Measurements from ENCODE around the gene OR1D5. TPM values are rescaled to one million over a fixed set of nuclear protein-coding genes. Genes with fewer than 3 reads are reported as not detected.

OR1D5 gene
- total and polyA plus RNA-seq, 2 of the 8 experiments (the other 6 are each of a cell fraction or from before 2014, with no cell fraction given): not detected

DNA sequence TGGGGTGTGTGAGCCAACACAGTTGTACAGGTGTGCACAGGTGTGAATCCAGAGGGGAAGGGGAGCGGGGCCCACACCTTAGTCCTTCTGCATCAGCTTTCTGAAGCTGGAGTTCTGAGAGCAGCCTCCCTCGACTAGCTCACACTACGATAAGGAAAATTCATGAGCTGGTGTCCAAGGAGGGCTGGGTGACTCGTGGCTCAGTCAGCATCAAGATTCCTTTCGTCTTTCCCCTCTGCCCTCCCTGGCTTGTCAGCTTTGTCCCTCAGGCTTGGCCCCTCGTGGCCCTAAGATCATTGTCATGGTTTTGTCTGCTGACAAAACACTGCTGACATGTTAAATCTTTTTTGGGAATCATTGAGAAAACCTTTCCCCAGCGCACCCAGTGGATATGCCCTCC, 47.5 kb downstream of the OR1D5 start:
- Histone ChIP-seq H3K4me3 (ENCODE audit: extremely low read depth in 1 of 4, insufficient read depth in 2 of 4, low read depth in 3 of 4, low read length in 4 of 4) (no peak overlapping the region), H3K18ac (ENCODE audit: extremely low read depth, low read length) (no peak overlapping the region), H2BK15ac (ENCODE audit: low read length) (no peak overlapping the region), H4K91ac (replicated peaks; ENCODE audit: insufficient read length, low read length) (no peak overlapping the region), H3K4me2 (ENCODE audit: insufficient read depth in 1 of 2, low read depth in 2 of 2, low read length in 2 of 2) (no peak overlapping the region), H2BK20ac (ENCODE audit: low read length) (no peak overlapping the region), H3K4ac (replicated peaks; ENCODE audit: insufficient read length, low read depth, low read length) (no peak overlapping the region), H2BK120ac (replicated peaks; ENCODE audit: low read depth, low read length) (no peak overlapping the region), H4K8ac (ENCODE audit: extremely low read depth, insufficient read depth, low read length) (no peak overlapping the region), H4K5ac (ENCODE audit: insufficient read length, low read depth, low read length) (no peak overlapping the region), H3K9me3 (ENCODE audit: insufficient read depth in 2 of 2, low read depth in 1 of 2, low read length in 1 of 2) (peaks cover 0 to 3% of the 10 kb centered on the region in 2 experiments; a peak in 1 of 4 replicates), H3K79me2 (ENCODE audit: control insufficient read depth in 1 of 2, insufficient read depth in 2 of 2, low read length in 2 of 2) (no peaks in the 10 kb centered on the region), H3K9ac (replicated peaks in 1 of 4; ENCODE audit: extremely low read depth in 1 of 4, low read depth in 3 of 4, low read length in 3 of 4) (no peak overlapping the region), H3K36me3 (ENCODE audit: control insufficient read depth in 2 of 4, insufficient read depth in 4 of 4, low read length in 3 of 4) (peaks cover 0 to 12% (median 6%) of the 10 kb centered on the region in 4 experiments; a peak in 6 of 8 replicates), H3K14ac (ENCODE audit: insufficient read length) (no peak overlapping the region), H2AK5ac (ENCODE audit: low read depth, low read length) (no peak overlapping the region), H3K56ac (replicated peaks; ENCODE audit: insufficient read length, low read depth, low read length) (no peak overlapping the region), H2AFZ (ENCODE audit: low read length) (no peak overlapping the region), H3K23me2 (ENCODE audit: low read depth, low read length) (no peaks in the 10 kb centered on the region), H3K27ac (ENCODE audit: low read depth, low read length) (no peak overlapping the region), H3K79me1 (ENCODE audit: low read depth, low read length) (no peaks in the 10 kb centered on the region), H3K4me1 (replicated peaks in 1 of 4; ENCODE audit: control insufficient read depth in 3 of 4, insufficient read depth in 4 of 4, low read length in 3 of 4) (no peaks in the 10 kb centered on the region), H4K20me1 (replicated peaks in 1 of 2; ENCODE audit: control insufficient read depth in 1 of 2, insufficient read depth in 2 of 2, low read length in 2 of 2) (peaks cover 2 to 4% of the 10 kb centered on the region in 2 experiments), H3K27me3 (replicated peaks in 1 of 4; ENCODE audit: control insufficient read depth in 3 of 4, extremely low read depth in 1 of 4, insufficient read depth in 3 of 4, low read length in 3 of 4) (no peaks in the 10 kb centered on the region), H2BK5ac (ENCODE audit: low read depth, low read length) (no peak overlapping the region), H3K23ac (ENCODE audit: insufficient read length) (no peak overlapping the region), H2BK12ac (ENCODE audit: low read depth, low read length) (no peak overlapping the region)
- POLR2A ChIA-PET (ENCODE audit: partially characterized antibody): interaction anchor here (0.5 kb wide), 1 partner anchor 656 kb away, joined by 4 read pairs; no protein-coding TSS in a partner anchor
- TF ChIP-seq TAF1 (IDR thresholded peaks at IDR 0.05; ENCODE audit: low read depth, low read length) (no peak), HDAC2 (IDR thresholded peaks at IDR 0.05; ENCODE audit: borderline replicate concordance in 1 of 2, low read depth in 2 of 2, low read length in 2 of 2) (no peak), TAF7 (optimal IDR thresholded peaks at IDR 0.05; ENCODE audit: borderline replicate concordance, low read depth, low read length) (no peak), PHF8 (conservative IDR thresholded peaks at IDR 0.05; ENCODE audit: low read depth, low read length) (no peak), SP1 (IDR thresholded peaks at IDR 0.05; ENCODE audit: low read depth, low read length) (no peak)
- CTCF ChIA-PET (ENCODE audit: partially characterized antibody): interaction anchor here (0.6 to 5.8 kb wide), 5 partner anchors 10 to 258 kb away, joined by 3 to 81 read pairs (median 4); no protein-coding TSS in a partner anchor
- no peak for FAIRE-seq
- WGBS, 2 experiments (ENCODE audit: extremely low coverage in 1 of 2, insufficient coverage in 1 of 2, insufficient read length in 1 of 2, insufficient replicate concordance in 2 of 2, low coverage in 1 of 2, low lambda C conversion rate in 2 of 2, missing lambda C conversion rate in 1 of 2): 92% methylated on average over 7 of the region's 7 CpGs; no CpG with 5 or more reads in 1 of the 2 experiments
- no peak for DNase-seq (ENCODE audit: low read depth in 1 of 2, low spot score in 2 of 2)
